A673 (cell line): Measurements from ENCODE around the gene GPC6.

Source experiments
- EZH2 ChIP-seq: fragments of 200-600 bp; sonication (generic); IDR thresholded peaks from 2 replicates; pipeline ENCODE4 v1.6.1; 2017; ENCODE audit warnings: borderline replicate concordance, low read depth, mild to moderate bottlenecking, mixed read lengths, antibody characterized with exemption, low read length; ENCODE audit not compliant: poor library complexity, severe bottlenecking
- TF ChIP-seq, protein P1 (sequence below): fragments of 300-800, 200-600 bp; sonication (generic); conservative IDR thresholded peaks from 2 replicates; pipeline ENCODE4 v1.5.1; 2017; ENCODE audit warnings: low read depth, mild to moderate bottlenecking, antibody characterized with exemption, low read length, moderate library complexity, mixed read lengths

DNA sequence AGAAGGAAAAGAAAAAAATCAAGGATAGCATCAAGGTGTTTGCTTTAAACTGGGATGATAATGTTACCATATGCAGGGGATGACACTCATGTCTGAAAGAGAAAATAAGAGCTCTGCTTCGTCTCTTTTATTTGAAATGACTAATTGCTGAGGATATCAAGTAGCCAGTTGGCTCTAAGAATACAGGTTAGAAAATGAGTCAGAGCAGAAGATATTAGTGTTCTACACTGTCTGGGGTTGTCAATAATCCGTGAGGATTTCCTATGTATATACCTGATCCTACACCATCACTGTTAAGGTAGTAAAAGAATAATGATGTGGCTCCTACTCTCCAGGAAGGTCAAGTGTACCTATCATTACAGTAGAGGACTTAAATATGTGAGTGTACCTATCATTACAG is 562.5 kb downstream of the GPC6 start:
- TF ChIP-seq, protein P1, sequence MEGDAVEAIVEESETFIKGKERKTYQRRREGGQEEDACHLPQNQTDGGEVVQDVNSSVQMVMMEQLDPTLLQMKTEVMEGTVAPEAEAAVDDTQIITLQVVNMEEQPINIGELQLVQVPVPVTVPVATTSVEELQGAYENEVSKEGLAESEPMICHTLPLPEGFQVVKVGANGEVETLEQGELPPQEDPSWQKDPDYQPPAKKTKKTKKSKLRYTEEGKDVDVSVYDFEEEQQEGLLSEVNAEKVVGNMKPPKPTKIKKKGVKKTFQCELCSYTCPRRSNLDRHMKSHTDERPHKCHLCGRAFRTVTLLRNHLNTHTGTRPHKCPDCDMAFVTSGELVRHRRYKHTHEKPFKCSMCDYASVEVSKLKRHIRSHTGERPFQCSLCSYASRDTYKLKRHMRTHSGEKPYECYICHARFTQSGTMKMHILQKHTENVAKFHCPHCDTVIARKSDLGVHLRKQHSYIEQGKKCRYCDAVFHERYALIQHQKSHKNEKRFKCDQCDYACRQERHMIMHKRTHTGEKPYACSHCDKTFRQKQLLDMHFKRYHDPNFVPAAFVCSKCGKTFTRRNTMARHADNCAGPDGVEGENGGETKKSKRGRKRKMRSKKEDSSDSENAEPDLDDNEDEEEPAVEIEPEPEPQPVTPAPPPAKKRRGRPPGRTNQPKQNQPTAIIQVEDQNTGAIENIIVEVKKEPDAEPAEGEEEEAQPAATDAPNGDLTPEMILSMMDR = no peak
- TF ChIP-seq EZH2 = no peak
